Fibroblast of skin of back (primary cell): Measurements from ENCODE around the gene KY.

Source experiments
- DNase-seq: peaks from one replicate; pipeline ENCODE4 v3.0.0-alpha.2; 2013

The KY gene

GRCh38 chr3:134672571-134672970, 21.7 kb upstream of the KY start:
- DNase-seq = no peak

- no peak for DNase-seq
These were observed 17.1 kb upstream of the KY start for GRCh38 chr3:134667956-134668355.

DNA sequence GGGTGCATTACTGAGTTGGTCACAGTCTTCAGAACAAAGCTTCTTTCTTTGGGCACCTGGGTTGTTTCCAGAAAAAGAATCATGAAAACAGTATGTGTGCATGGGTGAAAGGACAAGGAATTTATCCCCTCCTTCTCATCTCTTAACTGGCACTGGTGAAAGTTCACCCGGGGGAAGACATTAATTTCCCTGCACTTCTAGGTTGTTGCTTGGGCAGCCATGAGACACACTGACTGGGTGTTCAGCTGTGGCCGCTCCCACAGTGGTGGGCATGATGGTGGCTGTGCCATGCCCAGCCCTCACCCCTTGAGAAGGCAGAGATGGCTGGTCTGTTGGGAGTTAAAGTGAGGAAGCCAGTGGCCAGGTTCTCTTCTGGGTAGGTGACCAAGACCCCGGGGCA, 16.6 kb upstream of the KY start:
- no peak for DNase-seq

DNA sequence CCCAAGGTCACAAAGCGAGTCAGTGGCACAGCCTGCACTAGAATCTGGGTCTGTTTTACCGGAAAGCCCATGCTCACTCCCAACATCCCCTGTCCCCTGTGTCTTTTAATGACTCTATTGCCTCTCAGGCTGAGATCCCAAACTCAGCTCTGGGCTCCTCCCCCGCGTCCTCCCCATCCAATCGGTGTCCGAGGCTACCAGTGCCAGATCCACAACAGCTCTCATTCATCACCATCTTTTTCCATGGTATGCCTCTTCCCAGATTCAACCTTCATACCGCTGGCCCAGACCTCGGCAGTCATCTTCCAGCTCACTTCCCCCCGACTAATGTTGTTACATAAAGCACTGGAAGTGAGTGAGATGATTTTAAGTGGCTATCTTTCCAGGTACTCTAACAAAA, 16.1 kb upstream of the KY start:
- no peak for DNase-seq

DNA sequence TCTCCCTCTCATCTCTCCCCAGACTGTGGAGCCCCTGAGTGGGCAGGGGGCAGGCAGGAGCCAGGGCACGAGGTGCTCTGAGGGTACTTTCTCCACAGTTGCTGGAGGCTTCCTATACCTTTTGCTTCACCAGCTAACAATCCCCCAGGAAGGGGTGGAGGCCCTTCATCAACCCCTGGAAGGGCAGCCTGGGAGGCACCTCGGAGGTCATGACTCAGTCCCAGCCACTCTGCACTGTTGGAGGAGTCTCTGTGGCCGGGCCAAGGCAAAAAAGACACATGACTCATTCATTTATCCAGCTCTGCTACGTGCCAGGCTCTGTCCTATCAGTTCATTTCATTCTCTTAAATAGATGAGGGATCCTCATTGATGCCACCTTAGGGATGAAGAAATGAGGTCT, 15.6 kb upstream of the KY start:
- peak; percentile 83 for DNase-seq

GRCh38 chr3:134666052-134666451, 15.2 kb upstream of the KY start:
- DNase-seq = no peak

DNA sequence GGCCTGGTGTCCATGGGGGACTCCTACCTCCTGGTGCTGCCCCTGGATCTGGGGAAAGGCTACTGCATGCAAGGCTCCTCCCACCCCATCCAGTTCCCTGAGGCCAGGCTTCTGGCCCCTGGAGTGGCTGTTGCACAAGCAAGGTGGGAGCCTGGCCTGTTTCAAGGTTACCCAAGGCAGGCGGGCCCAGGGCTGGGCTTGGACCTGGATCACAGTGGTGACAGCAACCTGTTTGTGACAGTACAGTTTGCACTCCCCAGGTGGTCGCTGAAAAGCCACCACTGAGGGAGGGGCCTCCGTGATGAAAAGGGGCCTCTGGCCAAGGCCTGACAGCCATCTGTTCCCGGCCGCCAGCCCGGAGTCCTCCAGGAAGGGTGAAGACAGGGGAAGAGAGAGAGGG, 14.4 kb upstream of the KY start:
- DNase-seq = no peak

- DNase-seq = peak; percentile 78
These were observed 13.1 kb upstream of the KY start for GRCh38 chr3:134663721-134664456.

DNA sequence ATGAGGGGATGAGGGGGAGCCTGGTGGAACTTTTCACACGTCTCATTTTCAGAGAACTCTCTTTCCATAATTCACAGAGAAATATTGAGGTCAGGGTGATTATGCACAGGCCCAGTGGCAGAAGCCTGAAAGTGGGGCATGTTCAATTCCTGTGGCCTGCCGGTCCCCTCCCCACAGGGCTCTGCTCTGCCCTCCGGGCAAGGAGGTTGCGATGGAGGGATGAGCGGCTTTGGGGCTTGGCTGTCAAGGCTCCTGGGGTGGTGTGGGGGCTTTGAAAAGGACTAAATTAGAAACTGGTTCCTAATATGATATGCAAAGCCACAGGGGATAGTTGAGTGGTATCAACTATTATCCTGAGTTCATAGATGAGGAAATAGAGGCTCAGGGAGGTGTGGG, 9.2 kb upstream of the KY start:
- no peak for DNase-seq

DNA sequence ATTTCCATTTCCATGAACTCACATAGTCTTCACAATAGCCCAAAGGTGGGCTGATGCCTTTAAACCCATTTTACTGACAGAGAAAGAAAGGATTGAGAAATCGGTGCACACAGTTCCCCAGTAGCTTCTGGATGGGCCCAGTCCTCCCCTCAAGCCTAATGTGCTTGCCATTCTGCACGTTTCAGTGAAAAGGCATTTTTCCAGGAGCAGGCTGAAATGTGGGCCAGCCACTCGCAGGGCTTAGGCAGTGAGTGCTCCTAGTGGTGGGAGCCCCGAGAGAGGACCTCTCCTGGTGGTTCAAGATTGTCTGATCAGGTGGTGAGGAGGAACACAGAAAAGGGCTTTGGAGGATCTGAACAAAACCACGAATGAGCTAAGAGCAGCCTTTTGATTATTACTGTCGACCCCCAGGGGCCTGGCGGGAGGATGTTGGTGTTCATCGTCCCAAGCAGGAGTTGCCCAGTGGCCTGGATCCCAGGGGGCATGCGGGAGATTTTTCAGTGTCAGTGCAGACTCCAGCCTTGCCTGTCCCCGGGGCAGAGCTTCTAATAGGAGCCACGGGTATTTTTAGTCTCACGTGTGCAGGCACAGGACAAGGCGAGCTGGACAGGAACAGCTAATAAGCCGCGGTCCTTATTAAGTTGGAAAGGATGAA, 8.7 kb upstream of the KY start:
- DNase-seq = no peak

- DNase-seq = no peak
These were observed 7.7 kb upstream of the KY start for GRCh38 chr3:134658555-134658954.

GRCh38 chr3:134656211-134656800, 5.5 kb upstream of the KY start:
- DNase-seq = no peak

GRCh38 chr3:134655706-134656105, 4.9 kb upstream of the KY start:
- no peak for DNase-seq

DNA sequence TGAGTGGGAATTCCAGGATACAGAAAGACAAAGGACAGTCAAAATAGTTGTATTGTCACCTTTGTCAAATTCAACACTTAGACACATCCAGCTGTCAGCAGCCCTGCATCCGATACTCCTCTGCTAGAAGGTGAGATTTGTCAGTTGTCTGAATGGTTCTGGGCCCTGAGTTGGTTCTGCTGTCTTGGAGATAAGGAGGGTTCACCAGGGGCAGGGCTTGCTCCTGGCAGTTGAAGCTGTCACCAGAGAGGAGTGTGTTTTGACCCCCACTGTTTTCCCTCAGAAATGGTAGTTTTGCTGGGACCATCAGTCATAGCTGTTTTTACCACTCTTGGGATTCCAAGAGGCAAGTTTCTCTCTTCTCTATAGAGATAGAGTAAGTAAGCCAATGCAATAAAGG, 3.2 kb upstream of the KY start:
- DNase-seq = no peak

DNA sequence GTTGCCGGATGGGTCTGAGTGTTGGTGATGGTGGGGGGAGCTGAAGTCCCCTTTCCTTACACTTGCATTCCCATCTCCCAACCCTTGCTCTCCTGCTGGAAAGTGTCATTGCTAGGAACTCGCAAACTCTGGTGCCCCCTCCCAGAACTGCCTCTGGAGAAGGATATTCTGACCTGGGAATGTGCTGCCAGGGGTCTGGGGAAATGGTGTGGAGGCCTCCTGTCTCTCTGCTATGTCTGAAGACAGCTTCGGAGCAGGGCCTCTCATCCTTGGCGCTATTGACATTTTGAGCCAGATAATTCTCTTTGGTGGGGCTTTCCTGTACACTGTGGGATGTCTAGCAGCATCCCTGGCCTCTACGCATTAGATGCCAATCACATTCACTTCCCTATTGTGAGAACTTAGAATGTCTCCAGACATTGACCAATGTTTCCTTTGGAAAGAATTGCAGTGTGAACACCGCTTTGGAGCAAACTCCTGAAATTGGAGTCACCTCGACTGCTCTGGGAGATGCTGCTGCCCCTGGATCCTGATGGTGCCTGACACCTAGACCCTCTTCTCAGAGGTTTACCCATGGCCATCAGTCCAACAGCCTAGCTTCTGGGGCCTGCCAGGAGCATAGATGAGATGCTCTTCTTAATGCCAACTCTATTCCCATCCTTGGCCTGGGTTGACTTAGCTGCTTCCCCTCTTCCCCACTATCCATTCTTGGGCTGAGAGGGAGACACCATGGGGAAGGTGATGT, 2.2 kb upstream of the KY start:
- DNase-seq = no peak

GRCh38 chr3:134652409-134652831, 1.6 kb upstream of the KY start:
- DNase-seq = peak; percentile 96

DNA sequence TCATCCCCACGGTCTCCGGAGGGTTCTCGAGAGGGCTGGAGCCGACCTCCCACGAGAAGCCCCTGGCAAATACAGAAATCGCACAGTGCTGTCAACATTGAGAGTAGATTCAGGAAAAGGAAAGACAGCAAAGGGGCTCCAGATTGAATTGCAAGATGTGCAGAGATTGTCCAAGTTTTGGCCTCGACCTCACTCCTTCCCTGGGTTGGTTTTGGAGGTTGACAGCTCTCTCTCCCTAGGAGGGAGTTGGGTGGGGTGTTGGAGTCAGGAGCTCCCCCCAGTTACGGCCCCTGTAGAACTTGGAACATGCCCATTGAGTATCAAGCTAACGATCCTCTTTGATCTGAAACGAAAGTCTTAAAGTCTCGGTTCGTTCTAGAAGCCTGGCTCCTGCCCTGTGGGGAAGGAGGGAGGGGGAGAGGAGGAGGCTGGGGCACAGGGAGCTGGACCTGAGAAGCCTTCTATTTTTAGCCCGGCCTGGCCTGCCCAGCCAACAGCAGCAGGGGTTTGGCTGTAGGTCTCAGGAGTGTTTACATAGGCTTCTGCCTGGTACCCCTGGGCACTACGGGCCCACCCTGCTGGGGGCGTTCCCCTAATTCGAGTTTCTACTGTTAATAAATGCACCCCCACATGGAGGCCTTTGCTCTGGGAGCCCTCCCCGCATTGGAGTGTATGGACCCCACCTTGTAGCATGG, 672 bp upstream of the KY start:
- peak; percentile 66 for DNase-seq

- DNase-seq = no peak
These were observed 1.6 kb downstream of the KY start for GRCh38 chr3:134649106-134649705.

DNA sequence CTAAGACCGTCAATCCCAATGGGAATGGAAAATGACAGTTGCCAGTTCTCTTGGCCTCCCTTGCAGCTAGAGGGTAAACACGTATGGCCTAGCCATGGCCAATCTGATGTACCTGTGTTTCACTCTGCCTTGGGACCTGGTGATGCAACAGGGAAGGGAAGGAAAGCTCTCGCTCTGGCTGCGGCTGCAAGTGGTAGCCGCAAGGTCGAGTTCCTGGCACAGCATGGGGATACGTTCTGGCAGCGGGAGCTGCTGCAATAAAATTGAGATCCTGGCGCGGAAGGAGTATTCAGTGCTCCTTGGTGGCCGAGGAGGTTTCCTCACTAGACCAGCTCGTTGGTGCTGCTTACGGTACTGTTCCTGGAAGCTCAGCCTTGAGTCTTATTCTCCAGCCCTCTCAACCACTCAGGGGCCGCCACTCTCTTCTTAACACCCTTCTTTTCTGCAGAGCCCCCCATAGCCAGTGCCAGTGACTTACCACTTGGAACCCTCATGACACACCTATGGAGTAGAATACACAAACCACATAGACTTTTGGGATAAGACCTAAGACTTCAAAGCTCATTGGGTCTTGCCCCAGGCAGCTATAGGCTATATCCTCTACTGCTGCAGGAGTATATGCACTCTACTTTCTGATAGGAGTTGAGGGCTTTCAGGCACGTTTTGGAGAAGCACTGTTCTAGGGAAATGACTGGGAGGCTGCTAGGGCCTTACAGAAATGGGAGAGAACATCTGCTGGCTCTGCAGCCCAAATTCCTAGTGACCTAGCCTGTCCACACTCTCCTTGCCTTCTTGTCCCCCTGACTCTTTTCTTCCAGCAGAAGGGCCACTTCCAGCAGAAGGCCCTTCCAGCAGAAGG, 2.7 kb downstream of the KY start:
- no peak for DNase-seq

GRCh38 chr3:134646086-134646485, 4.7 kb downstream of the KY start:
- no peak for DNase-seq

- DNase-seq = no peak
These were observed 5.3 kb downstream of the KY start for GRCh38 chr3:134645515-134645914.
